ENCODE measurements around the gene NUMBL.
"Not testable (repeated sequence)": the region's sequence is repeated elsewhere in the genome, so short reads cannot be mapped to it uniquely, and the experiment has no call there.

The NUMBL gene

DNA sequence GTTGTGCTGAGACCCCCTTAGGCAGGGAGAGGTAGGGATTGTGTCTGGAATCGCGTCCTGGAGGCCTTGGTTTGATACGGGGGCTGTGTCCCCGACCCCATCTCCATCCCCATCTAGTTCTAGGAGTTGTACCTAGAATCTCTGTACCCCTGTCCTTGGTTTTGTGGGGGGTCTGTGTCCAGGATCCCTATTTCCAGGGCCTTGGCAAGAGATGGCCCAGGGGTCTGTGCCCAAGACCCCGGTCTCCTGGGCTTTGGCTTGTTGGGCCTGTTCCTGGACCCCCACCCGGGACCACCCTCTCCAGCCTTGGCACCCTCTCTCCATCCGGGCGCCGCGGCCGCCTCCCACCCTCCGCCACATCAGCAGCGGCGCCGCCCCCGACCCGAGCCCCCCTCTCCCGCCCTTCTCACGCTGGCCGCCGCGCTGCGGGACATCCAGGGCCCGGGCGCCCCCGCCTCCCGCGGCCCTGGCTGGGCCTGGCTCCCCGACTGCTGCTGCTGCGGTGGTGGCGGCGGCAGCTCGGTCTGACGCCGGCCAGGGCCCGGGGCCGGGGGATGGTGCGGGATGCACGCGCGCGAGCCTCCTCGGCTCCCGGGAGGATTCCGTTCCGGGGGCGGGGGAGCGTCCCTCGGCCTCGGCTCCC, at the start of gene NUMBL:
NUMBL (minus strand) TSS at position 602 of the 643 bp plus-strand sequence; CDS start at position 434, 168 bp downstream.
- DNase-seq = peak in 1 of 6 experiments; percentile 17

- no peak for DNase-seq
These were observed 48.8 kb upstream of the NUMBL start for GRCh38 chr19:40739030-40739839.

DNA sequence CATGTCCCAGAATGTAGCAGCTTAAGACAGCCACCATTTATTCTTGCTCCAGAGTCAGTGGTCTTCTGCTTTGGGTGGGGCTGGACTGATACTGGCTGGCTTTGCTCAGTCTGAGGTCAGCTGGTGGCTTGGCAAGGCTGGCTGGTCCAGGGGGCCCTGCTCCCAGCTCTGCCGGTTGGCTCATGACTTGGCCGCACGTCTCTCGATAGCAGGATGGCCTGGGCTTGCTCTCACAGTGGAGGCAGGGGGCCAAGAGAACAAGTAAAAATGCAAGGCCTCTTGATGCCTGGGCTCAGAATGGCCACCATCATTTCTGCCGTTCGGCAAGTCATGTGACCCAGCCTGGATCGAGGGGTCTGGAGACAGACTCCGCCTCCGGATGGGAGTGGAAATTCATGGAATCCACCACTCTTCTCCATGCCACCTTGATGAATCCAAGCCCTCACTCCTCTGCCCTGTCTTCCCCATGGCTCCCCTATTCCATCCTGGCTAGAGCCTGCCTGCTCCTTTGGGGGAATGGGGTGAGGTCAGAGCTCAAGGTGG, 46.7 kb upstream of the NUMBL start:
- no peak for DNase-seq

- DNase-seq = no peak
These were observed 46.2 kb upstream of the NUMBL start for GRCh38 chr19:40736661-40737060.

GRCh38 chr19:40735013-40735771, 44.7 kb upstream of the NUMBL start:
- no peak for DNase-seq

GRCh38 chr19:40733149-40733548, 42.7 kb upstream of the NUMBL start:
- DNase-seq = no peak

DNA sequence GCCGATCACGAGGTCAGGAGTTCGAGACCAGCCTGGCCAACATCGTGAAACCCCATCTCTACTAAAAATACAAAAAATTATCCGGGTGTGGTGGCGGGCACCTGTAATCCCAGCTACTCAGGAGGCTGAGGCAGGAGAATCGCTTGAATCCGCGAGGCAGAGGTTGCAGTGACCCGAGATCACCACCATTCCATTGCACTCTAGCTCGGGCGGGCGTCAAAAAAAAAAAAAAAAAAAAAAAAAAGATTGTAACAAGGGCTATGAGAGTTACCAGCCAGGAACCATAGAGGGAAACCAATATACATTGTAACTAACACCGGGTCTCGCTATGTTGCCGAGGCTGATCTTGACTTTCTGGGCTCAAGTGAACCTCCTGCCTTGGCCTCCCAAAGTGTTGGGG, 41.9 kb upstream of the NUMBL start:
- not testable (repeated sequence) for DNase-seq

DNA sequence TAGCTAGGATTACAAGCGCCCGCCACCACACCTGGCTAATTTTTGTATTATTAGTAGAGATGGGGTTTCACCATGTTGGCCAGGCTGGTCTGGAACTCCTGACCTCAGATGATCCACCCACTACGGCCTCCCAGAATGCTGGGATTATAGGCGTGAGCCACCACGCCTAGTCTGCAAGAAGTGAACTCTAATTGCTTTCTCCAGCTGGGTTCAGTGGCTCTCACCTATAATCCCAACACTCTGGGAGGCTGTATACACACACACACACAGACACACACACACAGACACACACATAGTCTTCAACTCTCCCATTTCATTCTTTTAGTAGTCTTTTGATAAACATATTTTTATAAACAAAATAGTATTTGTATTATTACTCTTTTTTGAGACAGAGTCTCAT, 39.6 kb upstream of the NUMBL start:
- DNase-seq = not testable (repeated sequence)

- no peak for DNase-seq
These were observed 35.8 kb upstream of the NUMBL start for GRCh38 chr19:40726279-40726678.

DNA sequence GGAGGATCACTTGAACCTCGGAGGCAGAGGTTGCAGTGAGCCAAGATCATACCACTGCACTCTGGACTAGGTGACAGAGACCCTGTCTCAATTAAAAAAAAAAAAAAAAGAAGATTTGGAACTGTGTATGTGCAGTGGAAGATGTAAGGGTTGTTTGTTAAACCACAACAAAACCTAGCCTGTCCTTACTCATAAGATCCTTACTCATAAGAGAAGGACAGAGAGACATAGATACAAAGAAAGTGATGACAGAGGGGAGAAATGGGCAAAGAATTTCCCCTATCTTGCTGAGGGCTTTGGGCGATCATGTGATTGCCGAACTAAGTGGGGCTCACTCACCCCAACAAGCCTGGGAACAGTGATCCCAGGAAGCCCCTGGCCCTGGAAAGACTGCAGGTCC, 34.4 kb upstream of the NUMBL start:
- no peak for DNase-seq

GRCh38 chr19:40724315-40724714, 33.9 kb upstream of the NUMBL start:
- DNase-seq = no peak

DNA sequence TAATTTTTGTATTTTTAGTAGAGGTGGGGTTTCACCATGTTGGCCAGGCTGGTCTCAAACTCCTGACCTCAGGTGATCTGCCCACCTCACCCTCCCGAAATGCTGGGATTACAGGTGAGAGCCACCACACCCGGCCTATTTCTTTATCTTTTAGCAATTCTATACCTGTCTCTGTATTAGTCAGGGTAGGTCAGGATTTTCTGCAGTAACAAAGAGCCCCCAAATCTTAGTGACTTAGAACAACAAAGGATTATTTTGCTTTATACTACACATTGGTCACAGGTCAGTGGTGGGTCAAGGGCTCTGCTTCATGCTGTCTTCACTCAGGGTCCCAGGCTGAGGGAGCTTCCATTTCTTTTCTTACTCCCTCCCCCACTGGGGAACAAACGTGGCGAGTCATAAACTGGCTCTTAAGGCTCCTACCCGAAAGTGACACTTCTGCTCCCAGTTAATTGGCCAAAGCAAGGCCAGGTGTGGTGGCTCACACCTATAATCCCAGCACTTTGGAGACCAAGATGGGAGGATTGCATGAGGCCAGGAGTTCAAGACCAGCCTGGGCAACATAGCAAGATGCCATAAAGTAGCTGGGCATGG, 33.3 kb upstream of the NUMBL start:
- DNase-seq = no peak

GRCh38 chr19:40721936-40722661, 31.6 kb upstream of the NUMBL start:
- DNase-seq = no peak

DNA sequence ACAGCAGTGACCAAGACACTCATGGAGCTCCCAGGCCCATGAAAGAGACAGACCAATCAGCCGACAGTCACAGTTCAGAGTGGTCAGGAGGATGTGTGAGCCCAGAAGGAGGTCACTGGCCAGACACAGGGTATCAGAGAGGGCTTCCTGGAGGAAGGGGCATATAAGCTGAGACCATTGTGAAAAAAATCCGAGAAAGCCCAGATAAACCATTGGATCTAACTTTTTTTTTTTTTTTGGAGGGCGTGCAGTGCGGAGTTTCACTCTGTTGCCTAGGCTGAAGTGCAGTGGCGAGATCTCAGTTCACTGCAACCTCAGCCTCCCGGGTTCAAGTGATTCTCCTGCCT, 30.7 kb upstream of the NUMBL start:
- no peak for DNase-seq

- no peak for DNase-seq
These were observed 29.0 kb upstream of the NUMBL start for GRCh38 chr19:40719414-40719894.

DNA sequence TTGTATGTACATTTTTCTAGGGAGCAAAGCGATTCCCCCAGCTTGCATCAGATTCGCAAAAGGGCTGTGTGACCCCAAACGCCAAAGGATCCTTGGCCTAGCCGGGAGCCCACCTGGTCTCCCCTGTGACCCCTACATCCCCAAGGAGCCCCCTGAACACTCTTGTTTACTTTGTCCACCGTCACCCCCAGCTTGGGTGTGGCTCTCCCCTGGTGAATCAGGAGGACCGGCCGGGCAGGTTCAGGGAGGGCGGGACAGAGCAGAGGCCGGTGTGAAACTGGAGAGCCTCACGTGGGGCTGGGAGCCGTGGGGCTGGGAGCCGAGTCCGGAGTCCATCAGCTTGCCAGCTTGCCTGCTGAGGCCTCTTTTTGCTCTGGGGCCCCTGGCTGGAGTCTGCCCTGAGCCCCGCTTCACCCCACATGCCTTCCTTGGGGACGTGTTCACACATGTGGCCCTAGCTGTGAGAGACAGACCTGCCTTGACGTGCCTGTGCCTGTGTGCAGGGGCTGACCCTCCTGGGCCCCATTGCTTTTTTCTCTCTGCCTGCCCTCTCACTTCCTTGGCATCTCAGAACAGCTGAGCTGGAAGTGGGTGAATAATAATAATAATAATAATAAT, 28.4 kb upstream of the NUMBL start:
- no peak for DNase-seq

DNA sequence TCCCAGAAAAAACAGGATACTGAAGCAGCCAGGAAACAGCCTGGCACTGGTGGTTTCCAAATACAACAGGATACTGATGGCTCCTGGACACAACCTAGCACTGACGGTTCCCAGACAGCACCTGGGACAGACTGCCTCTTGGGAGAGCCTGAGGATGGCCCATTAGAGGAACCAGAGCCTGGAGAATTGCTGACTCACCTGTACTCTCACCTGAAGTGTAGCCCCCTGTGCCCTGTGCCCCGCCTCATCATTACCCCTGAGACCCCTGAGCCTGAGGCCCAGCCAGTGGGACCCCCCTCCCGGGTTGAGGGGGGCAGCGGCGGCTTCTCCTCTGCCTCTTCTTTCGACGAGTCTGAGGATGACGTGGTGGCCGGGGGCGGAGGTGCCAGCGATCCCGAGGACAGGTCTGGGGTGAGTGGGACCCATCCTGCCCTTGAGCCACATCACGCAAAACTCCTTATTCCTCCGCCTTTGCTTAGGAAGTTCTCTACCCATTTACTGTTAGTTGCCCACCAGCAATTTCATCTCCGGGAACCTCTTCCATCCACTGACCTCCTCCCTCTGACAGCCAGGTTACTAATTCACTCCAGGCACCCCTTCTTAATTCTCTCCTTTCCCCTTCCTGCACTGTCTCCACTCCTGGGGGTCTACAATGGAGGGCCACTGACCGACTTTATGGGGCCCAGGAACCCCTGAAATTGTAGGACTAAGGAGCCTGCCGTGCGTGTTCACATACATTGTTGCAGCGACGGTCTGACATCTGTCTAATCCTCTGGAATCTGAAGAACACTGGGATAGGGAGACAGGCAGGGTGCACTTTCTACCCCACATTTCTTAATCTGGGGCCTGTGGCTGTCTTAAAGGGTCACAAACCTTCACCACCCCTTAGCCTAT, 27.7 kb upstream of the NUMBL start:
- DNase-seq = no peak

GRCh38 chr19:40717325-40717879, 27.0 kb upstream of the NUMBL start:
- DNase-seq = peak in 1 of 6 experiments; percentile 32

DNA sequence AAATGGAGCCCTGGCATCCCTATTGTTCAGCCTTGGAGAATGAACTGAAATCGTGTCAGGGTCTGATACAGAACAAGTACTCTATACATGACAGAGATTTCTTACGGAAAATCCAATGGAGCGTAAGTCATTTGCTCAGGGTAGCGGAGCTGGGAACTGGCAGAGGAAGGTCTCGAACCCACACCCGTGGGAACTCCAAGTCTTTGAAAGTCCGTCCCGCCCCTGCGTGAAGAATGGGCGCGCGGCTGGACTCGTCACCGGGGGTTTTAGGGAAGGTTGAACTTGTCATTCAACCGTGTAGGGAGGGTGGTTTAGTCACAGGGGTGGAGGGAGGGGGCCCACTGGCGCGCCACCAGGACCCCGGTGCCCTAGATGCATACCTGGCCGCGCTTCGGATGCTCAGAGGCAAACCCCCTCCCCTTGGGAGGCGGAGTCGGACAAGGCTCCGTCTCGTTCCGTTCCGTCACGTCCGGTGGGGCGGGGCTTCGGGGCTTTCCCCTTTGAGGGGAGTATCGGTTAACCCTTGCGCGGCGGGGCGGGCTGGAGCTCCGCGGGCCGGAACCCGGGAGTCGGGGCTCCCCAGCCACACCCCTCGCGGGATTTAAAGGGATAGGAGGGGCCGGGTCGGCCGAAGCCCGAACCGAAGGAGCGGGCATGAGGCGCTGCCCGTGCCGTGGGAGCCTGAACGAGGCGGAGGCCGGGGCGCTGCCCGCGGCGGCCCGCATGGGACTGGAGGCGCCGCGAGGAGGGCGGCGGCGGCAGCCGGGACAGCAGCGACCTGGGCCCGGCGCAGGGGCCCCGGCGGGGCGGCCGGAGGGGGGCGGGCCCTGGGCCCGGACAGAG, 26.3 kb upstream of the NUMBL start, which contains the start of the genes COQ8B and ITPKC:
COQ8B (minus strand) TSS at position 405 of the 843 bp plus-strand sequence. CDS start 2,254 bp downstream, outside the sequence.
ITPKC (plus strand) TSS at position 631 of the 843 bp plus-strand sequence; CDS start at position 655, 24 bp downstream.
- peak; percentile 94 to 99 (median 98) for DNase-seq

Measured in stimulated activated naive CD4-positive, alpha-beta T cell (primary cell).